ENCODE measurements around the gene HPCAL1.

DNA sequence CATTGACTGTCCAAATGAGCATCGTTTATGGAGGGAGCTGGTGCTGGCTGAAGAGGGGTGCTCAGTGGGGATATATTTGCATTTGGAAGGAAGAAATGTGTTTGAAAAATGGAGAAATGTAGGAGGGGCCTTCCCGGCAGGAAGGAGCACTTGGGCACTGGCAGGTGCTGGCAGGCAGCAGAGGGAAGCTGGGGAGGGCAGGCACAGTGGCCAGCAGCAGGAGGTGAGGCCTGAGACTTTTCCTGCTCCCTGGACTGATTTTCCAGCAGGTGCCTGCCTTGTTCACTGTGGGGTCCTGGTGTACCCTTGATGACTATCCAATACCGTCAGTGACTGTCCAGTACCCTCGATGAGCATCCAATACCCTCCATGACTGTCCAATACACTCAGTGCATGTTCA, 20.8 kb upstream of the HPCAL1 start:
- TF ChIP-seq CTCF (conservative IDR thresholded peaks at IDR 0.05; ENCODE audit: low read depth, low read length): no peak
- no peak for TF ChIP-seq EZH2phosphoT487 (IDR thresholded peaks at IDR 0.05; ENCODE audit: borderline replicate concordance, low read length)
